CD14-positive monocyte (primary cell): ENCODE results near the gene CROCC2. TPM values are rescaled to one million over a fixed set of nuclear protein-coding genes. Genes with fewer than 3 reads are reported as not detected.

ENCODE experiments used
- DNase-seq, 3 donors: peaks; one replicate each; pipeline ENCODE4 v3.0.0-alpha.2; 2011 to 2022
- H2AFZ ChIP-seq: 2 replicates; pipeline ENCODE4 v1.6.0; 2012; ENCODE audit warnings: mild to moderate bottlenecking, low read depth, low read length, inconsistent platforms; ENCODE audit not compliant: insufficient read depth, poor library complexity, severe bottlenecking
- H3K27ac ChIP-seq, 2 donors: 1 replicate in 1 of 2; 2 replicates in 1 of 2; pipeline ENCODE4 v1.5.1; 2012 to 2013; ENCODE audit warnings: low read length in 2 of 2, control low read depth in 1 of 2, inconsistent platforms in 1 of 2, low read depth in 1 of 2, mild to moderate bottlenecking in 1 of 2
- H3K27me3 ChIP-seq, 2 donors: one replicate each; pipeline versions ENCODE4 v1.6.0 to v1.6.1; 2011 to 2013; ENCODE audit warnings: low read length in 2 of 2; ENCODE audit not compliant: control insufficient read depth in 2 of 2, insufficient read depth in 2 of 2
- H3K36me3 ChIP-seq, 2 donors: replicated peaks in 1 of 2; 1 replicate in 1 of 2; 2 replicates in 1 of 2; pipeline versions ENCODE4 v1.5.1 to v1.6.1; 2012 to 2013; ENCODE audit warnings: low read length in 2 of 2, control low read depth in 1 of 2, inconsistent platforms in 1 of 2, mild to moderate bottlenecking in 1 of 2; ENCODE audit not compliant: insufficient read depth in 2 of 2, control insufficient read depth in 1 of 2
- H3K4me1 ChIP-seq, 2 donors: 1 replicate in 1 of 2; 2 replicates in 1 of 2; pipeline versions ENCODE4 v1.5.1 to v1.6.1; 2012 to 2013; ENCODE audit warnings: low read length in 2 of 2, control low read depth in 1 of 2, inconsistent platforms in 1 of 2, mild to moderate bottlenecking in 1 of 2, moderate library complexity in 1 of 2; ENCODE audit not compliant: insufficient read depth in 2 of 2, control insufficient read depth in 1 of 2
- H3K4me2 ChIP-seq: replicated peaks from 2 replicates; pipeline ENCODE3; 2012; ENCODE audit warnings: low read length, moderate library complexity, mild to moderate bottlenecking; ENCODE audit not compliant: poor library complexity, severe bottlenecking; ENCODE audit errors: extremely low read depth
- H3K4me3 ChIP-seq, 3 experiments: fragments of 200-600 bp in 1 of 3; sonication (generic) in 1 of 3; replicated peaks in 1 of 3; 1 replicate in 2 of 3; 2 replicates in 1 of 3; pipeline ENCODE4 v1.5.1; 2011 to 2013; ENCODE audit warnings: low read length in 3 of 3, mild to moderate bottlenecking in 3 of 3, control low read depth in 2 of 3, low read depth in 2 of 3, inconsistent platforms in 1 of 3, moderate library complexity in 1 of 3
- H3K79me2 ChIP-seq: 2 replicates; pipeline ENCODE4 v1.6.0; 2012; ENCODE audit warnings: mild to moderate bottlenecking, control low read depth, inconsistent platforms, low read length, moderate library complexity; ENCODE audit not compliant: insufficient read depth
- H3K9ac ChIP-seq: 2 replicates; pipeline ENCODE4 v1.6.0; 2017; ENCODE audit warnings: low read length, mild to moderate bottlenecking; ENCODE audit not compliant: insufficient read depth, poor library complexity, severe bottlenecking
- H3K9me3 ChIP-seq, 2 donors: replicated peaks in 1 of 2; 1 replicate in 1 of 2; 2 replicates in 1 of 2; pipeline versions ENCODE4 v1.5.1 to v1.6.1; 2012 to 2013; ENCODE audit warnings: low read length in 2 of 2, control low read depth in 1 of 2; ENCODE audit not compliant: control insufficient read depth in 1 of 2, insufficient read depth in 1 of 2
- H4K20me1 ChIP-seq: 2 replicates; pipeline ENCODE4 v1.6.0; 2012; ENCODE audit warnings: mild to moderate bottlenecking, low read length, control low read depth, moderate library complexity; ENCODE audit not compliant: insufficient read depth
- H3K27ac Mint-ChIP-seq, 7 donors: one replicate each; pipeline ENCODE4 v1.8.0; 2020; ENCODE audit warnings: mild to moderate bottlenecking in 7 of 7, mixed read lengths in 7 of 7, moderate library complexity in 6 of 7, inconsistent platforms in 2 of 7
- H3K27me3 Mint-ChIP-seq, 3 donors: one replicate each; pipeline ENCODE4 v1.8.0; 2021 to 2022; ENCODE audit warnings: low read depth in 3 of 3, mild to moderate bottlenecking in 3 of 3, mixed read lengths in 3 of 3, moderate library complexity in 3 of 3, inconsistent platforms in 1 of 3
- H3K36me3 Mint-ChIP-seq, 2 donors: one replicate each; pipeline ENCODE4 v1.8.0; 2020; ENCODE audit warnings: mixed read lengths in 2 of 2, inconsistent platforms in 1 of 2, mild to moderate bottlenecking in 1 of 2
- H3K4me1 Mint-ChIP-seq: one replicate; pipeline ENCODE4 v1.8.0; 2020; ENCODE audit warnings: mild to moderate bottlenecking, mixed read lengths
- H3K4me3 Mint-ChIP-seq, 2 donors: one replicate each; pipeline ENCODE4 v1.8.0; 2020; ENCODE audit warnings: mild to moderate bottlenecking in 2 of 2, mixed read lengths in 2 of 2, moderate library complexity in 1 of 2
- H3K9me3 Mint-ChIP-seq, 7 donors: one replicate each; pipeline ENCODE4 v1.8.0; 2020 to 2022; ENCODE audit warnings: mixed read lengths in 7 of 7, mild to moderate bottlenecking in 6 of 7, moderate library complexity in 6 of 7, inconsistent platforms in 2 of 7
- WGBS: methylation state at CpG from one replicate; pipeline ENCODE4 v1.1.5; 2013; ENCODE audit warnings: missing lambda C conversion rate; ENCODE audit not compliant: insufficient coverage; 5-methylcytosine and 5-hydroxymethylcytosine counted together
- intact Hi-C, 2 donors: fragments of 100-400 bp; cut with micrococcal nuclease; formaldehyde crosslinking; loops; one replicate each; pipeline versions ENCODE4 v1.15.0 to v1.15.1; 2023
- polyA plus RNA-seq, 3 donors: library from polyadenylated mRNA; depleted of rRNA in 1 of 3; unstranded in 2 of 3; stranded (reverse) in 1 of 3; fragments of 300-500 nt in 2 of 3; fragments of >200 nt in 1 of 3; fragmentation: Illumina TruSeq in 2 of 3; gene quantifications; 1 replicate in 2 of 3; 2 replicates in 1 of 3; pipeline ENCODE4 v1.2.3, GENCODE V29; 2012 to 2021
- TF ChIP-seq, protein P1 (sequence below): fragments of 200-600 bp; IDR thresholded peaks from one replicate; pipeline ENCODE4 v1.8.0; 2022; ENCODE audit warnings: antibody characterized with exemption, mild to moderate bottlenecking

The CROCC2 gene
- polyA plus RNA-seq, 3 donors: 0.15 TPM; not detected in 2

DNA sequence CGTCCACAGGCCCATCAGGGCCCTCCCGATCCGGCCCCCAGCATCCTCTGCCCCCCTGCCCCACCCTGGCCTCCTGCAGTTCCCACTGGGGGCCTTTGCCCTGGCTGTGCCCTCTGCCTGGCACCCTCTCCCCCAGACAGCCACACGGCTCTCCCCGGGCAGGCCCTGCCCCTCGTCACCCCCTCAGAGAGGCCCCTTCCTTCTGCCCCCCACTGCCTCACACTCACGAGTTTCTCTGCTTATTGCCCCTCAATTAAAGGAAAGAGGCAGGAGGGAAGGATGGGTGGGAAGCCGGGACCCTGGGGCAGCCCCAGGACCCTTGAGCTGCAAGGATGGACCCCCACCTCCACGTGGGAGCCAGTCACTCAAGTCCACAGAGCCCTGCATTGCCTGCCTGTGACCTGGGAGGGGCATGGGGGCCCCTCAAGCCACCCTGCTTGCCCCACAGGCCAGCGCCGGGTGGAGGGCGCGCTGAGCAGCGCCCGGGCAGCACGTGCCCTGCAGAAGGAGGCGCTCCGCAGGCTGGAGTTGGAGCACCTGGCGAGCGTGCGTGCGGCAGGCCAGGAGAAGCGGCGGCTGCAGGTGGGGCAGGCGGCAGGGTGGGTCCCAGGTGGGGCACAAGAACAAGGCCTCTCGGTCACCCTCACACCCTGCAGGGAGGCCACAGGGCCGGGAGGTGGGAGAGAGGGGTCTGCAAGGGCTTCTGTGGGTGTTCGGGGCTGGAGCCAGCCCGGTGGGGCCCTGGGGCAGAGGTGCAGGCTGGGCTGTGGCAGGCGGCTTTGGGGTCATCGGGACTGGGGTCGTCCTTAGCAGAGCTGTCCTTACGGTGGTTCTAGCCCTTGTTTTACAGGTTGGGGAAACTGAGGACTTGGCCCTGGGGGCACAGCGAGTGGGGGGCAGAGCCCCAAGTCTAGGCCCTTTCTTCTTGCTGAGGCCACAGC lies 61.8 kb downstream of the CROCC2 start:
- H4K20me1 ChIP-seq: no peaks in the 10 kb centered on the region
- peaks cover 32 to 34% of the 10 kb centered on the region in 2 donors for H3K4me1 ChIP-seq
- H3K27me3 Mint-ChIP-seq: peaks cover 0 to 4% (median 3%) of the 10 kb centered on the region in 3 donors
- H3K4me2 ChIP-seq: no peak overlapping the region
- no peaks in the 10 kb centered on the region for H3K27me3 ChIP-seq
- no peak overlapping the region for H3K4me3 ChIP-seq
- intact Hi-C loops: no loop called here
- TF ChIP-seq, protein P1, sequence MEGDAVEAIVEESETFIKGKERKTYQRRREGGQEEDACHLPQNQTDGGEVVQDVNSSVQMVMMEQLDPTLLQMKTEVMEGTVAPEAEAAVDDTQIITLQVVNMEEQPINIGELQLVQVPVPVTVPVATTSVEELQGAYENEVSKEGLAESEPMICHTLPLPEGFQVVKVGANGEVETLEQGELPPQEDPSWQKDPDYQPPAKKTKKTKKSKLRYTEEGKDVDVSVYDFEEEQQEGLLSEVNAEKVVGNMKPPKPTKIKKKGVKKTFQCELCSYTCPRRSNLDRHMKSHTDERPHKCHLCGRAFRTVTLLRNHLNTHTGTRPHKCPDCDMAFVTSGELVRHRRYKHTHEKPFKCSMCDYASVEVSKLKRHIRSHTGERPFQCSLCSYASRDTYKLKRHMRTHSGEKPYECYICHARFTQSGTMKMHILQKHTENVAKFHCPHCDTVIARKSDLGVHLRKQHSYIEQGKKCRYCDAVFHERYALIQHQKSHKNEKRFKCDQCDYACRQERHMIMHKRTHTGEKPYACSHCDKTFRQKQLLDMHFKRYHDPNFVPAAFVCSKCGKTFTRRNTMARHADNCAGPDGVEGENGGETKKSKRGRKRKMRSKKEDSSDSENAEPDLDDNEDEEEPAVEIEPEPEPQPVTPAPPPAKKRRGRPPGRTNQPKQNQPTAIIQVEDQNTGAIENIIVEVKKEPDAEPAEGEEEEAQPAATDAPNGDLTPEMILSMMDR: no peak
- no peaks in the 10 kb centered on the region for H3K9me3 ChIP-seq
- no peak overlapping the region for H3K27ac ChIP-seq
- no peak overlapping the region for H2AFZ ChIP-seq
- no peak for DNase-seq
- H3K36me3 Mint-ChIP-seq: no peaks in the 10 kb centered on the region
- peaks cover 0 to 6% (median 1%) of the 10 kb centered on the region in 7 donors for H3K9me3 Mint-ChIP-seq
- H3K27ac Mint-ChIP-seq: no peak overlapping the region
- H3K9ac ChIP-seq: no peak overlapping the region
- 95% methylated on average over 30 of the region's 34 CpGs for WGBS
- no peaks in the 10 kb centered on the region for H3K79me2 ChIP-seq
- H3K4me3 Mint-ChIP-seq: no peak overlapping the region
- H3K36me3 ChIP-seq: no peaks in the 10 kb centered on the region
- H3K4me1 Mint-ChIP-seq: peaks cover 21% of the 10 kb centered on the region

DNA sequence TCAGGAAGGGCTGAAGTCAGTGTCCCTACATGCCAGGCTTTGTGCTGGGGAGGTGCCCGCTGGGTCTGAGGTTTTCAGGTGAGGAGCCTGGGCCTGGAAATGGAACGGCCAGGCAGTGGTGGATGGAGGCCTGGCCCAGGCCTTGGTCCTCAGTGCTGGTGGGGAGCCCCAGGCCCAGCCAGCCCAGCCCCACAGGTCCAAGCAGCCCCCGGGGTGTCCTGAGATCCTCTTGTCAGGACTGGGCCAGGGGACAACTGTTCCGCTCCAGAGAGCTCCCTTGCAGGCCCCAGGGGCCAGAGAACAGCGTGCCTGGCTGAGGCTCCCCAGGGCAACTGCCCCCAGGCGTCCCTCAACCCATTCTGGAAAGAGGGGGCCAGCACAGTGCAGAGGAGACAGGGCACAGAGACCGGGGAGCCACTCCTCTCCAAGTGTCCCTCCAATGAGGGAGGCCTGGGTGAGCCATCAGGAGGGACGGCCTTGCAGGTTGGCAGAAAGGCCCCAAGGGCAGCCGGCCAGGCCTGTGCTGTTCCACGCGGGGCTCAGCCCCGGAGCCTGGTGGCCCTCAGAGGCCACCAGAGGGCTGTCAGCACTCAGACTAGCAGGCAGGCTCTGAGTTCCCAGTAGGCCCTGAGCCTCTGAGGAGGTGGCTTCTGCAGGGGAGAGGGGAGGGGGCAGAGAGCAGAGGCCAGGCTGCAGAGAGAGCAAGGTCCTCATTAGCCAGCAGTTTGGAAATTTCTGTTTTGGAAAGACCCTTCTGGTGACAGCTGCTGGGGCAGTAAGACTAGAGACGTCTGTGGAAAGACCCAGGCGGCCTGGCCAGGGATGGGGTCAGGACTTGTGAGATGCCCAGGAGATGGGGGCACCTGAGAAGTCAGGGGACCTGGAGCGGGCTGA lies 62.8 kb downstream of the CROCC2 start:
- H3K27ac ChIP-seq: no peak overlapping the region
- no peak overlapping the region for H3K27ac Mint-ChIP-seq

More for the DNA sequence above, 62.8 kb downstream of the CROCC2 start:
- H3K4me3 Mint-ChIP-seq: no peak overlapping the region
- H3K36me3 Mint-ChIP-seq: no peaks in the 10 kb centered on the region
- Histone ChIP-seq H3K4me1 (peaks cover 27 to 28% of the 10 kb centered on the region in 2 donors), H3K9ac (no peak overlapping the region), H3K36me3 (no peaks in the 10 kb centered on the region), H3K4me3 (no peak overlapping the region), H3K27me3 (no peaks in the 10 kb centered on the region), H4K20me1 (no peaks in the 10 kb centered on the region), H2AFZ (no peak overlapping the region), H3K9me3 (no peaks in the 10 kb centered on the region), H3K79me2 (no peaks in the 10 kb centered on the region), H3K4me2 (no peak overlapping the region)
- TF ChIP-seq, protein P1: no peak
- peaks cover 0 to 8% (median 2%) of the 10 kb centered on the region in 7 donors for H3K9me3 Mint-ChIP-seq
- intact Hi-C loops: no loop called here
- no peak for DNase-seq
- peaks cover 2 to 4% (median 3%) of the 10 kb centered on the region in 3 donors for H3K27me3 Mint-ChIP-seq
- WGBS: 97% methylated on average over 13 of the region's 15 CpGs
- peaks cover 19% of the 10 kb centered on the region for H3K4me1 Mint-ChIP-seq
